ENCODE data around the gene FUBP3.
A peak's percentile ranks its signal among the peaks of the same experiment; 100 is the strongest.

FUBP3 gene

GRCh38 chr9:130626249-130626996 lies 47.0 kb downstream of the FUBP3 start:
- H3K36me3 ChIP-seq (replicated peaks): peaks cover 71% of the 10 kb centered on the region
- H3K27me3 ChIP-seq (replicated peaks): no peaks in the 10 kb centered on the region
- no peak for DNase-seq
- in situ Hi-C loops (cut with HindIII; ENCODE audit: low pct_ligation_motif_present, low sequenced_read_pairs): no loop called here
- H3K4me3 ChIP-seq (ENCODE audit: low read depth, low read length): no peak overlapping the region
- no peak overlapping the region for H3K27ac ChIP-seq
- TF ChIP-seq CTCF (IDR thresholded peaks at IDR 0.05; ENCODE audit: low read depth, low read length, missing control alignments): peak; percentile 26

GRCh38 chr9:130627051-130627450 lies 47.7 kb downstream of the FUBP3 start:
- in situ Hi-C loops (cut with HindIII; ENCODE audit: low pct_ligation_motif_present, low sequenced_read_pairs): no loop called here
- no peak overlapping the region for H3K27ac ChIP-seq
- no peak for DNase-seq
- H3K36me3 ChIP-seq (replicated peaks): peaks cover 76% of the 10 kb centered on the region
- H3K27me3 ChIP-seq (replicated peaks): no peaks in the 10 kb centered on the region
- no peak overlapping the region for H3K4me3 ChIP-seq (ENCODE audit: low read depth, low read length)
- no peak for TF ChIP-seq CTCF (IDR thresholded peaks at IDR 0.05; ENCODE audit: low read depth, low read length, missing control alignments)

- no peak for TF ChIP-seq CTCF (IDR thresholded peaks at IDR 0.05; ENCODE audit: low read depth, low read length, missing control alignments)
- peaks cover 83% of the 10 kb centered on the region for H3K36me3 ChIP-seq (replicated peaks)
- no peak overlapping the region for H3K4me3 ChIP-seq (ENCODE audit: low read depth, low read length)
- H3K27me3 ChIP-seq (replicated peaks): no peaks in the 10 kb centered on the region
- in situ Hi-C loops (cut with HindIII; ENCODE audit: low pct_ligation_motif_present, low sequenced_read_pairs): no loop called here
- no peak overlapping the region for H3K27ac ChIP-seq
- no peak for DNase-seq
These were observed 48.8 kb downstream of the FUBP3 start for GRCh38 chr9:130627896-130628792.

- no peaks in the 10 kb centered on the region for H3K27me3 ChIP-seq (replicated peaks)
- no peak overlapping the region for H3K4me3 ChIP-seq (ENCODE audit: low read depth, low read length)
- in situ Hi-C loops (cut with HindIII; ENCODE audit: low pct_ligation_motif_present, low sequenced_read_pairs): no loop called here
- H3K27ac ChIP-seq: no peak overlapping the region
- H3K36me3 ChIP-seq (replicated peaks): peaks cover 74% of the 10 kb centered on the region
- no peak for DNase-seq
- no peak for TF ChIP-seq CTCF (IDR thresholded peaks at IDR 0.05; ENCODE audit: low read depth, low read length, missing control alignments)
These were observed 50.2 kb downstream of the FUBP3 start for GRCh38 chr9:130629443-130630070.

- Histone ChIP-seq H3K27ac (no peak overlapping the region), H3K4me3 (ENCODE audit: low read depth, low read length) (no peak overlapping the region), H3K27me3 (replicated peaks) (no peaks in the 10 kb centered on the region), H3K36me3 (replicated peaks) (peaks cover 71% of the 10 kb centered on the region)
- in situ Hi-C loops (cut with HindIII; ENCODE audit: low pct_ligation_motif_present, low sequenced_read_pairs): no loop called here
- no peak for DNase-seq
- no peak for TF ChIP-seq CTCF (IDR thresholded peaks at IDR 0.05; ENCODE audit: low read depth, low read length, missing control alignments)
These were observed 50.7 kb downstream of the FUBP3 start for GRCh38 chr9:130630071-130630450.
